ENCODE data around the gene LXN. TPM values are rescaled to one million over a fixed set of nuclear protein-coding genes. Genes with fewer than 3 reads are reported as not detected.
A peak's percentile ranks its signal among the peaks of the same experiment; 100 is the strongest.

The LXN gene
- total RNA-seq, 1 donor from 2014 or later, result 15.0 TPM

- TF ChIP-seq CTCF (conservative IDR thresholded peaks at IDR 0.05), result peak; percentile 79
- H3K36me3 Mint-ChIP-seq, result peaks cover 16% of the 10 kb centered on the region
- DNase-seq (ENCODE audit: extremely low spot score, unreplicated experiment), result no peak
- no peak overlapping the region for H3K27ac Mint-ChIP-seq
- H3K4me1 Mint-ChIP-seq (ENCODE audit: unreplicated experiment), result peaks cover 5% of the 10 kb centered on the region
- H3K27me3 Mint-ChIP-seq, result no peaks in the 10 kb centered on the region
- H3K4me3 Mint-ChIP-seq, result no peak overlapping the region
- H3K9me3 Mint-ChIP-seq, result no peaks in the 10 kb centered on the region
These were observed 12.8 kb downstream of the LXN start for GRCh38 chr3:158659454-158660237.

- DNase-seq (ENCODE audit: extremely low spot score, unreplicated experiment), result no peak
- H3K27ac Mint-ChIP-seq, result no peak overlapping the region
- H3K4me1 Mint-ChIP-seq (ENCODE audit: unreplicated experiment), result peaks cover 5% of the 10 kb centered on the region
- H3K36me3 Mint-ChIP-seq, result peaks cover 11% of the 10 kb centered on the region
- no peaks in the 10 kb centered on the region for H3K9me3 Mint-ChIP-seq
- no peaks in the 10 kb centered on the region for H3K27me3 Mint-ChIP-seq
- no peak overlapping the region for H3K4me3 Mint-ChIP-seq
- TF ChIP-seq CTCF (conservative IDR thresholded peaks at IDR 0.05), result no peak
These were observed 13.6 kb downstream of the LXN start for GRCh38 chr3:158658889-158659288.

GRCh38 chr3:158652463-158652862 lies 20.0 kb downstream of the LXN start:
- DNase-seq (ENCODE audit: extremely low spot score, unreplicated experiment), result no peak
- TF ChIP-seq CTCF (conservative IDR thresholded peaks at IDR 0.05), result no peak
- H3K36me3 Mint-ChIP-seq, result peaks cover 20% of the 10 kb centered on the region
- H3K4me1 Mint-ChIP-seq (ENCODE audit: unreplicated experiment), result no peaks in the 10 kb centered on the region
- no peak overlapping the region for H3K27ac Mint-ChIP-seq
- H3K9me3 Mint-ChIP-seq, result no peaks in the 10 kb centered on the region
- no peak overlapping the region for H3K4me3 Mint-ChIP-seq
- H3K27me3 Mint-ChIP-seq, result no peaks in the 10 kb centered on the region

GRCh38 chr3:158651192-158651591 lies 21.3 kb downstream of the LXN start:
- peaks cover 19% of the 10 kb centered on the region for H3K36me3 Mint-ChIP-seq
- no peaks in the 10 kb centered on the region for H3K9me3 Mint-ChIP-seq
- no peaks in the 10 kb centered on the region for H3K27me3 Mint-ChIP-seq
- no peaks in the 10 kb centered on the region for H3K4me1 Mint-ChIP-seq (ENCODE audit: unreplicated experiment)
- TF ChIP-seq CTCF (conservative IDR thresholded peaks at IDR 0.05), result no peak
- H3K27ac Mint-ChIP-seq, result no peak overlapping the region
- no peak overlapping the region for H3K4me3 Mint-ChIP-seq
- DNase-seq (ENCODE audit: extremely low spot score, unreplicated experiment), result no peak

GRCh38 chr3:158649791-158650190 lies 22.7 kb downstream of the LXN start:
- H3K27me3 Mint-ChIP-seq, result no peaks in the 10 kb centered on the region
- no peak for TF ChIP-seq CTCF (conservative IDR thresholded peaks at IDR 0.05)
- DNase-seq (ENCODE audit: extremely low spot score, unreplicated experiment), result no peak
- H3K4me3 Mint-ChIP-seq, result no peak overlapping the region
- peaks cover 15% of the 10 kb centered on the region for H3K36me3 Mint-ChIP-seq
- peaks cover 4% of the 10 kb centered on the region for H3K4me1 Mint-ChIP-seq (ENCODE audit: unreplicated experiment)
- H3K9me3 Mint-ChIP-seq, result no peaks in the 10 kb centered on the region
- H3K27ac Mint-ChIP-seq, result no peak overlapping the region

Measured in type B pancreatic cell (in vitro differentiated cells).